ENCODE results near the gene PRDM1. TPM values are rescaled to one million over a fixed set of nuclear protein-coding genes. Genes with fewer than 3 reads are reported as not detected.

PRDM1 gene
- polyA plus RNA-seq, 1 experiment = 3.7 TPM

GRCh38 chr6:106142876-106143431 is 56.8 kb downstream of the PRDM1 start:
- ChIA-PET CTCF (interaction anchor here (0.5 to 0.7 kb wide), 2 partner anchors 80 to 469 kb away, joined by 3 read pairs; no protein-coding TSS in a partner anchor), POLR2A (no interaction called here)
- H3K4me3 ChIP-seq (ENCODE audit: low read depth, low read length) = no peak overlapping the region
- no peak for TF ChIP-seq CTCF (IDR thresholded peaks at IDR 0.05; ENCODE audit: low read depth, low read length)
- no peak overlapping the region for H3K27ac ChIP-seq (ENCODE audit: low read depth, low read length)
- no peaks in the 10 kb centered on the region for H3K9me3 ChIP-seq (ENCODE audit: control insufficient read depth, insufficient read depth, low read length)
- H3K27me3 ChIP-seq (ENCODE audit: control insufficient read depth, insufficient read depth, low read length) = no peaks in the 10 kb centered on the region
- DNase-seq (ENCODE audit: low read depth, low spot score) = no peak

DNA sequence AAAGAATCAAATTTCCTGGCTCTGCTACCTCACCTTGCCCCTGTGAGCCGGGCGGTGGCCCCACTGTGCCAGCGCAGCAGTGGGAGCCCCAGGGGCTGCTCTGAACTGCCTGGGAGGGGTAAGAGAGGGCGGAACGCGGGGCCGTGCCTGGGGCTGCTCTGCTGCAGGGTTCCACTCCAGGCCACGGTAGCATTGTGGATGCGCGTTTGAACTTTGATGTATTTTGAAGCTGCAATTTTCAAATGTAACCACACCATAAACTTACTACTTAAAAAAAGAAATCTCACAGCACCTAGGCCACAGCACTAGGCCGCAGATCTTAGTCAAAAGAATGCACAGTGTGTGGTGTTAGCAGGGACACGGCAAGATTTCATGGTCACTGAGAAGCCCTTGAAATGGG is 57.5 kb downstream of the PRDM1 start:
- Histone ChIP-seq H3K9me3 (ENCODE audit: control insufficient read depth, insufficient read depth, low read length) (no peaks in the 10 kb centered on the region), H3K27ac (ENCODE audit: low read depth, low read length) (no peak overlapping the region), H3K4me3 (ENCODE audit: low read depth, low read length) (no peak overlapping the region), H3K27me3 (ENCODE audit: control insufficient read depth, insufficient read depth, low read length) (no peaks in the 10 kb centered on the region)
- POLR2A ChIA-PET = no interaction called here
- no peak for DNase-seq (ENCODE audit: low read depth, low spot score)
- no peak for TF ChIP-seq CTCF (IDR thresholded peaks at IDR 0.05; ENCODE audit: low read depth, low read length)
- CTCF ChIA-PET = interaction anchor here (0.5 kb wide), 1 partner anchor 468 kb away, joined by 3 read pairs; no protein-coding TSS in a partner anchor

DNA sequence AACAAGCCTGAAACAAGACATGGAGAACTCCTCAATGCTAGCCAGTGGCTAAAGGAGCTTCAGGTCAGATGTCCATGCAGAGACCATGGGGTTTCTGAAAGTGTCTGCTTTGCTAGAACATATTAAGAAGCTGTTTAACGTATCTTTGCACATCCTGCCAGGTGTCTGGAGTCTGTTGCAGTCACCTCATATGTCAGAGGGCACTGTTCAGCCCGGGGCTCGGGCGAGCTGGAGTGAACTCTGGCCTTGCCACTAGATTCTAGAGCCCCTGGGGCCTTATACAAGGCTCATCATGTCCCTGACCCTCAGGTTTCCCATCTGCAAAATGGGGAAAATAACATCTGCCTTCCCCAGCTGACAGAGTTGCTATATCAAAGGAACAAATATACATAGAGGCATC is 59.0 kb downstream of the PRDM1 start:
- no peak overlapping the region for H3K4me3 ChIP-seq (ENCODE audit: low read depth, low read length)
- no peak for TF ChIP-seq CTCF (IDR thresholded peaks at IDR 0.05; ENCODE audit: low read depth, low read length)
- CTCF ChIA-PET = no interaction called here
- POLR2A ChIA-PET = no interaction called here
- no peak for DNase-seq (ENCODE audit: low read depth, low spot score)
- no peak overlapping the region for H3K27ac ChIP-seq (ENCODE audit: low read depth, low read length)
- no peaks in the 10 kb centered on the region for H3K27me3 ChIP-seq (ENCODE audit: control insufficient read depth, insufficient read depth, low read length)
- no peaks in the 10 kb centered on the region for H3K9me3 ChIP-seq (ENCODE audit: control insufficient read depth, insufficient read depth, low read length)

DNA sequence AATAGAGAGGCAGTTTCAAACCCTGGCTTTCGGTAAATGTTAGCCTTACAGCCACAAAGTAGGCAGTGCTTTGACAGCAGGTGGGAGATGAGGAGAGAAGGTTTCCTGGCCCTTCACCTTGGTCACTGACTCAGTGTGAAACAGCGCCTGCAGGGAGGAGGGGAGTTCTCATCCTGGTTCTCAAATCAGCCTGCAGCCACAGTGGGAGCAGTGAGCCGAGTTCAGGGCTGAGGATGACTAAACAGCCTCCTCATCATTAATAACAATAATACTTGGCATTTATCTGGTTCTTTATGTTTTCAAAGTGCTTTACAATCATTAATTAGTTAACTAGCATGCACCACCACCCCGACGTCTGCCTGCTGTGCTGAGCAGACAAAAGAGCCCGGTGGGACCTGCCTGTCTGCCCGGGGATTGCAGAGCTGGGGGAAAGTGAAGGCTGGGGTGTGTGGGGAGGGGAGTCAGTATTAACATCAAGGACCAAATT is 59.6 kb downstream of the PRDM1 start:
- POLR2A ChIA-PET = no interaction called here
- no peak overlapping the region for H3K27ac ChIP-seq (ENCODE audit: low read depth, low read length)
- DNase-seq (ENCODE audit: low read depth, low spot score) = no peak

More for the DNA sequence above, 59.6 kb downstream of the PRDM1 start:
- Histone ChIP-seq H3K9me3 (ENCODE audit: control insufficient read depth, insufficient read depth, low read length) (no peaks in the 10 kb centered on the region), H3K4me3 (ENCODE audit: low read depth, low read length) (no peak overlapping the region), H3K27me3 (ENCODE audit: control insufficient read depth, insufficient read depth, low read length) (no peaks in the 10 kb centered on the region)
- CTCF ChIA-PET = no interaction called here
- no peak for TF ChIP-seq CTCF (IDR thresholded peaks at IDR 0.05; ENCODE audit: low read depth, low read length)

Data from AG04450 (cell line).